Measurements from ENCODE around the gene SEPTIN3.

The SEPTIN3 gene

GRCh38 chr22:41975299-41976069 lies 6.2 kb downstream of the SEPTIN3 start:
- no peak for DNase-seq (ENCODE audit: low read depth)

GRCh38 chr22:41976070-41976901 lies 7.0 kb downstream of the SEPTIN3 start:
- peak; percentile 41 for DNase-seq (ENCODE audit: low read depth)

GRCh38 chr22:41976961-41977566 lies 7.8 kb downstream of the SEPTIN3 start:
- no peak for DNase-seq (ENCODE audit: low read depth)

DNA sequence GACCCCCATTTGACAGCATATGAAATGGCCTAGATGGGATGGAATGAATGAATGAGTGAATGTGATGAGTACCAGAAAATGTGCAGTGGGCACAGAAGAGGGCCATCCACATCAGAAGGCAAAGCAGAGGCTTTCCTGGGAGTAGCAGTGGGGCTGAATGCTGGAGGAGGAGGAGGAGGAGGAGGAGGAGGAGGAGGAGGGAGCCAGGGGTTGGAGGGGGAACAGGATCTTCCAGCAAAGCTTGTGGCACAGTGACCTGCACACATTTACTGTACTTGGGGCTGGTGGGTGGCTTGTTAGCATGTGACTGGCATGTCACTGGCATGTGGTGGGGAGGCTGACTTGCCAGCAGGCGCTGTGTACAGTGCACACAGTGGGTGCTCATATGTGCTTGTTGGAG lies 9.5 kb downstream of the SEPTIN3 start:
- no peak for DNase-seq (ENCODE audit: low read depth)

DNA sequence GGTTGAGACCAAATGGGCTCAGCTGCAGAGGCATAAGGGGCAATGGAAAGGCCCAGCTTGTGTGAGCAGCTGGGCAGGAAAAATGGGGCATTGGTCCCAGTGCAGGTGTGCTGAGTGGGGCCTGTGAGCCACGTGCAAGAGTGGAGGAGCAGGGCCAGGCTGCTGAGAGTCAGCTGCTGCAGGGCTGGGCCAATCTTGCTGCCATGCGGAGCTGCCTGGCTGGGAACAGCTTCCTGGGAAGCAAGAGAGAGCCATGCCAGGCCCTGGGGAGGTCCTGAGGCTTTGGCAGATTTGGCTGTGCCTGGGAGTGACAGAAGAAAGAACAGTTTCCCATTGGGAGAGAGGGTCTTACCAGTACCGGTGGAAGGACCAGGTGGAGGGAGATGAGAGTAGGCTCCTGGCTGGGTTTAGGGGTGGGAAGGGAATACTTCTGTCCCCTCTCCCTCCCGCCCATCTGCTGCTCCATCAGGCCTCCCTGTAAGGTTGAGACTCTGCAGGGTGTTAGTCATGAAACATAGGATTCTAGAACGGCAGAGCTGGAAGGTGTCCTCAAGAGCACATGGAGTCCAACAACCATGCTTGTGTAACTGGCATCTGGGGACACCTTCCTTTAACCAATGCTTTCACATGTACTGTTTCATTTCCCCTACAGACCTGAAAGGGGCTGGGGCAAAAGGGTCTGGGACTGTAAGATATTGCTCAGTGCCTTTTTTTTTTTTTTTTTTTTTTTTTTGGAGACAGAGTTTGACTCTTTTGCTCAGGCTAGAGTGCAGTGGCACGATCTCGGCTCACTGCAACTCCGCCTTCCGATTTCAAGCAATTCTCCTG lies 10.4 kb downstream of the SEPTIN3 start:
- DNase-seq (ENCODE audit: low read depth), result no peak

DNA sequence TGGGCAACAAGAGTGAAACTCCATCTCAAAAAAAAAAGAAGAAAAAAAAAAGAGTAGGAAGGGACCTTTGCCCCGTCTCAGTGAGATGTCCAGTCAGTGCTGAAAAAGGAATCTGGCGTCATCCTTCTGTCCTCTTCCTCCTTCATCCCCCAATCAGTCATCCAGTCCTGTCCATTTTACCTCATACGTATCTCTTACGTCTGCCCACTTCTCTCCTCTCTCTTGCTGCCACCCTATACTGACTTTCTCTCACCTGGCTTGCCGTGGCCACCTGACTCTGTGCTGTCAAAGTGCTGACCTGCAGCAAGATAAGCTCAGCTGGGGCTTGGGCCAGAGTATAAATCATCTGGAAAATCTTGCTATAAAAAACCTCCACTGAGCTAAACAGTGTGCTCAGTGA lies 13.6 kb downstream of the SEPTIN3 start:
- no peak for DNase-seq (ENCODE audit: low read depth)

GRCh38 chr22:41983513-41984405 lies 14.5 kb downstream of the SEPTIN3 start:
- DNase-seq (ENCODE audit: low read depth), result no peak

DNA sequence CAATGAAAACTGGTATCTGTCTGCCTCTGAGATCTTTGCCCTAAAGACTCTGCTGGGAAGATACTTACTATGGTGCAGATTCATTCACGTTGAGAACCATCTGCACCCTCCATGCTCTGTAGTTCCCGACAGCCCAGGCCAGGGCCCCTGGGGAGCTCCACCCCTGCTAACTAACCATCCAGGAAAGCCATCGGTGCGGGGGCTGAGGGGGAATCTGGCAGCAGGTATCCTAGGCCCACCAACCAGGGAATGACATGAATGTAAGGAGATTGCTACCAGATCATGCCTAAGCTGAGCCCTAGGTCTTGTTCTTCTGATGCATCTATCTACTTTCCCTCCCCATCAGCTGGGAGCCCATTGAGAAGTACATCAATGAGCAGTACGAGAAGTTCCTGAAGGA lies 18.0 kb downstream of the SEPTIN3 start:
- DNase-seq (ENCODE audit: low read depth), result no peak

DNA sequence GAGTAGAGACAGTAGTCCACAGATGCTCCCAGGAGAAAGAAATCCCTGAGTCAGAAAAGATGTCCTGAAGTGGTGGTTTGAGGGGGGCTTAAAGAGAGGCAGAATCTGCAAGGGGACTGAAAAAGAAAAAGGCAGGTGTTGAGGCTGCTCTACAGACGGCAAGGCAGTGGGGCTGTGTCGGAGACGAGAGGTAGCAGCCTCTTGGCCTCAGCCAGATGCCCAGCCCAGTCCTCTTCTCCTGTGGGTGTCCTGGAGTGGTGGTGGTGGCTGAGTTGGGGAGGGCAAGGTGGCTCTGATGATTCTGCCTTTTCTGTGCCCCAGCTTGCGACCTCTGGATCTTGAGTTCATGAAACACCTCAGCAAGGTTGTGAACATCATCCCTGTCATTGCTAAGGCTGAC lies 20.0 kb downstream of the SEPTIN3 start:
- no peak for DNase-seq (ENCODE audit: low read depth)

GRCh38 chr22:41991111-41991510 lies 21.9 kb downstream of the SEPTIN3 start:
- DNase-seq (ENCODE audit: low read depth), result no peak

DNA sequence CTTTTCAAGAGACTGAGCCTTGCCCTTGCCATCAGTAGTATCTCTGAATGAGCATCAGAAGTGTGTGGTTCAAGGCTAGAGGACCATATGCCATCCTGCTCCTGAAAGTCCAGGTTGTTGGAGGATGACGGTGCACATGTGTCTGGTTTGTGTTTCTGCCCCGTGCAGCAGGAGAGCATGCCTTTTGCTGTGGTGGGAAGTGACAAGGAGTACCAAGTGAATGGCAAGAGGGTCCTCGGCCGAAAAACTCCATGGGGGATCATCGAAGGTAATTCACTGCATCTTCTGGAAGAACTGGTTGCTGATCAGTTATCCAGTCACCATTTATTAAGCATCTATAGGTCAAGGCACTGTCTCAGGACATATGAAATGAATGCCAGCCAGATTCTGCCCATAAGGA lies 23.3 kb downstream of the SEPTIN3 start:
- no peak for DNase-seq (ENCODE audit: low read depth)

DNA sequence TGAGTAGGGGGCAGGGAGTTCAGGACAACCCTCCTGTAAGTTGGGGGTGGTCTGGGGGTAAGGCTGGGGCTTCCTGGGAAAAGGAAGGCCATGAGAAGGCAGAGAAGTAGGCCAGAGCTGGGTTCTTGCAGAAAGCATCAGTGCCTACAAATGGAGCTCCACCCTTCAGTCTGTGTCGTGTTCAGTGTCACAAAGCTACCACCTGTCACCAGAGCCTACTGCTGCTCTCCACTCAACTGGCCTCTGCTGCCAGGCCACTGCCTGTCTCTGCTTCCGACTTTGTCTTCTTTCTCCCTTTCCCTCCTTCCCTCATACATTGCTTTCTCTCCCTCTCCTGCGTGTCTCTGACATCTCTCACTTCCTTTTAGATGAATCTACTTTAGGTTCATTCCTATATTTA lies 26.0 kb downstream of the SEPTIN3 start:
- no peak for DNase-seq (ENCODE audit: low read depth)

DNA sequence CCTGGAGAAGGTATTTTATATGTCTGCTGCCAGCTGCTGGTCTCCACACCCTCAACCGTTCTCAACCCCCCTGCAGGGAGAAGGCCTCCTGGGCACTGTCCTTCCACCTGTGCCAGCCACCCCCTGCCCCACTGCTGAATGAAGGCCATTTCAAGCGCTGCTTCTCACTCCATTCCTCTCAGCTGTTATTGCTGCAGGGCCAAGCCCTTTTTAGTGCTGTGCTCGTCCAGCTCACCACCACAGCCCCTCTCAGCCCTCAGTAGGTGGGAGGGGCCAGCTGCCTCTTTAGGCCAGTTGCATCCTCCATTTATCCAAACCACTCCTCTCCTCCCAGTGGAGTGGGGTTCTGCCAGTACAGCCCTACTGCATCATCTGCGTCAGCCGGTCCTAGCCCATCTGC lies 27.6 kb downstream of the SEPTIN3 start:
- DNase-seq (ENCODE audit: low read depth), result no peak

GRCh38 chr22:41998361-41999261 lies 29.4 kb downstream of the SEPTIN3 start, which contains the start of gene WBP2NL:
Gene WBP2NL, plus strand, starts transcription at chr22:41998788. Its CDS starts 31 bp downstream, at chr22:41998819.
- DNase-seq (ENCODE audit: low read depth), result peak; percentile 81

- DNase-seq (ENCODE audit: low read depth), result no peak
Measured at GRCh38 chr22:42000466-42000865, 31.2 kb downstream of the SEPTIN3 start.

- no peak for DNase-seq (ENCODE audit: low read depth)
Measured at GRCh38 chr22:42001121-42001520, 31.9 kb downstream of the SEPTIN3 start.

- DNase-seq (ENCODE audit: low read depth), result no peak
Measured at GRCh38 chr22:42001706-42002105, 32.5 kb downstream of the SEPTIN3 start.

- DNase-seq (ENCODE audit: low read depth), result no peak
Measured at GRCh38 chr22:42007922-42008321, 38.7 kb downstream of the SEPTIN3 start.

DNA sequence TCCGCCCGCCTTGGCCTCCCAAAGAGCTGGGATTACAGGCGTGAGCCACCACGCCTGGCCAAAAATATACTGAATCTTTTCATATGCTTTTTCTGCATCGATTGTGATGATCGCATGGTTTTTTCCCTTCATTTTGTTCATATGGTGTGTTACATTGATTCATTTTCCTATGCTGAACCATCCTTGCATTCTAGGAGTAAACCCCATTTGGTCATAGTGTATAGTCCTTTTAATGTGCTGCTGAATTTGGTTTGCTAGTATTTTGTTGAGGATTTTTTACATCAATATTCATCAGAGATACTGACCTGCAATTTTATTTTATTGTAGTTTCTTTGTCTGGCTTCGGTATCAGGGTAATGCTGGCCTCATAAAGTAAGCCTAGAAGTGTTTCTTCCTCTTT lies 41.5 kb downstream of the SEPTIN3 start:
- DNase-seq (ENCODE audit: low read depth), result no peak

DNA sequence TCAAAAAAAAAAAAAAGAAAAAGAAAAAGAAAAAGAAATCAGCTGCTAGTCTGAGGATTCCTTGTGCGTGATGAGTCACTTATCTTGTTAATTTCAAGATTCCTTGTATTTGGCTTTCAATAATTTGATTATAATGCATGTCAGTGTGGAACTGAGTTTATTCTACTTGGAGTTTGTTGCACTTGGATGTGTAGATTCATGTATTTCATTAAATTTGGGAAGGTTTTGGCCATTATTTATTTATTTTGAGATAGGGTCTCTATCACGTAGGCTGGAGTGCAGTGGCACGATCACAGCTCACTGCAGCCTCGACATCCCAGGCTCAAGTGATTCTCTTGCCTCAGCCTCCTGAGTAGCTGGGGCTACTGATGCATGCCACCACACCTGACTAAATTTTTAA lies 44.1 kb downstream of the SEPTIN3 start:
- no peak for DNase-seq (ENCODE audit: low read depth)
